OCI-LY1 (cell line): ENCODE data around the gene RHOB.
"Not testable (repeated sequence)": the region's sequence is repeated elsewhere in the genome, so short reads cannot be mapped to it uniquely, and the experiment has no call there.

Experiments
- H2AFZ ChIP-seq: fragments of 200-600 bp; sonication (generic), shearing (Covaris generic); 2 replicates; pipeline ENCODE4 v1.6.0; 2014; ENCODE audit warnings: antibody characterized with exemption, mild to moderate bottlenecking, low read length
- H3F3A ChIP-seq: fragments of 200-600 bp; sonication (generic), shearing (Covaris generic); 2 replicates; pipeline ENCODE4 v1.6.0; 2014; ENCODE audit warnings: mild to moderate bottlenecking, antibody characterized with exemption, low read length, moderate library complexity; ENCODE audit not compliant: insufficient read depth
- H3K27ac ChIP-seq: fragments of 200-600 bp; sonication (generic); 2 replicates; pipeline ENCODE4 v1.5.1; 2014; ENCODE audit warnings: low read length, mixed run types, mild to moderate bottlenecking, low read depth; ENCODE audit not compliant: poor library complexity, severe bottlenecking
- H3K27me3 ChIP-seq: fragments of 200-600 bp; sonication (generic); 2 replicates; pipeline ENCODE4 v1.6.0; 2014; ENCODE audit warnings: antibody characterized with exemption, mild to moderate bottlenecking, low read length, moderate library complexity; ENCODE audit not compliant: insufficient read depth
- H3K36me3 ChIP-seq: fragments of 200-600 bp; sonication (generic); 2 replicates; pipeline ENCODE4 v1.6.1; 2014; ENCODE audit warnings: mild to moderate bottlenecking, antibody characterized with exemption, low read length, moderate library complexity, mixed read lengths; ENCODE audit not compliant: insufficient read depth
- H3K4me1 ChIP-seq: fragments of 200-600 bp; sonication (generic); 2 replicates; pipeline ENCODE4 v1.5.1; 2014; ENCODE audit warnings: mild to moderate bottlenecking, low read length, moderate library complexity; ENCODE audit not compliant: insufficient read depth, severe bottlenecking
- H3K4me2 ChIP-seq: fragments of 200-600 bp; sonication (generic), shearing (Covaris generic); 2 replicates; pipeline ENCODE4 v1.6.1; 2014; ENCODE audit warnings: low read length
- H3K4me3 ChIP-seq: fragments of 200-600 bp; sonication (generic); 2 replicates; pipeline ENCODE4 v1.5.1; 2014; ENCODE audit warnings: low read length, low read depth, mild to moderate bottlenecking, mixed read lengths; ENCODE audit not compliant: poor library complexity, severe bottlenecking
- H3K79me2 ChIP-seq: fragments of 200-600 bp; shearing (Covaris generic); 2 replicates; pipeline ENCODE4 v1.6.1; 2016; ENCODE audit warnings: mixed run types, low read length, mixed read lengths; ENCODE audit not compliant: insufficient read depth
- H3K9ac ChIP-seq: fragments of 200-600 bp; sonication (generic), shearing (Covaris generic); 2 replicates; pipeline ENCODE4 v1.6.1; 2014; ENCODE audit warnings: mild to moderate bottlenecking, low read length, mixed read lengths
- H3K9me2 ChIP-seq: fragments of 200-600 bp; sonication (generic), shearing (Covaris generic); 2 replicates; pipeline ENCODE4 v1.6.1; 2014; ENCODE audit warnings: low read depth, mild to moderate bottlenecking, low read length, mixed read lengths
- H3K9me3 ChIP-seq: fragments of 200-600 bp; shearing (Covaris generic); 2 replicates; pipeline ENCODE4 v1.6.1; 2014; ENCODE audit warnings: low read length, mixed read lengths
- H4K20me1 ChIP-seq: fragments of 200-600 bp; sonication (generic), shearing (Covaris generic); 2 replicates; pipeline ENCODE4 v1.6.0; 2016; ENCODE audit warnings: mild to moderate bottlenecking, low read length; ENCODE audit not compliant: insufficient read depth
- CTCF ChIP-seq: fragments of 200-600 bp; sonication (generic), shearing (Covaris generic); IDR thresholded peaks from 2 replicates; pipeline ENCODE4 v1.5.1; 2017; ENCODE audit warnings: mild to moderate bottlenecking, antibody characterized with exemption, low read length, moderate library complexity, mixed read lengths
- EZH2 ChIP-seq: fragments of 200-600 bp; sonication (generic), shearing (Covaris generic); IDR thresholded peaks from 2 replicates; pipeline ENCODE4 v1.8.0; 2017; ENCODE audit warnings: borderline replicate concordance, mixed run types, mild to moderate bottlenecking, antibody characterized with exemption, low read length, moderate library complexity, mixed read lengths

RHOB gene

DNA sequence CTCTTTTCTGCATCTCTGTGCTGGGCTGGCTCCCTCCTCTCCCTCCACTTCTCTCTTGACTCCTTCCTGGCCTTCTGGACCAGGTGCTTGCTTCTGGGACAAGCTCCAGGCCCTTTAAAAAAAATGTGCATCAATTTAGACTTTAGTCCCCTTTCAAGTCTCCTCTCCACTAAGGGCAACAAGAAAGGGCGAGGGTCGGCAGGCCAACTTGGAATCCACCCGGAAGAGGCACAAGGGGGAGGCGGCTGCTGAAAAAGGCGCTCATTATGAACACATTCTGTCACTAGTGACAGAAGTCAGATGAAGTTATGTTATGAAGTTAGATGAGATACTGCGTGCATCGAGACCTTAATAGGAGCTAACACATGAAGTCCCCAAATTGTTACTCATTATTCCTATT lies 13.6 kb upstream of the RHOB start:
- no peak overlapping the region for H3K4me2 ChIP-seq
- no peak overlapping the region for H2AFZ ChIP-seq

DNA sequence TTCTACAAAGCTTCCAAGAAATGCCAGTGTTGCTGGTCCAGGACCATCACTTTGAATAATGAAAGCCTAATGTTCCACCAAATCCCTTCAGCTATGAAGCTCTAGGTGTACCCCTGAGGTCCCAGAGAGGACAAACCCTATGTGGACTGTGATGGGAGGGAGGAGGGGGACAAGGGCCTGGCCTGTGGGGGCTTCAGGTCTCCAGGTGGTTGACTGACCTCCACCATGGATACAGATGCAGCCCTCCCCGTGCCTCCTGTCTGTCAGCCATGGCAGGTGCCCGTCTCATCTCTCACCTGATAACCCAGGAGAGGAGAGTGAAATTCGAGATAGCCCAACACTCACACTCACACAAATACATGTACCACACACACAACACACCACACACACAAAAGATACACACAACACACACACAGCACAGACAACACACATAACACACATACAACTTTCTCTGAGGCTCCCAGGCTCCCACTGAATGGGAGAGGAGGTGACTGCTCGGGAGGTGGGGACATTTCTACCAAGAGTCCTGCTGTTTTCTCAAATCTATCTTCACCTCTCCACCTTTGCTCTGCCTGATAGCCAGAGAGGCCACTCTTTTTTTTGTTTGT lies 12.8 kb upstream of the RHOB start:
- H3K27ac ChIP-seq: no peak overlapping the region
- TF ChIP-seq EZH2: no peak
- no peak for TF ChIP-seq CTCF

More for the DNA sequence above, 13.6 kb upstream of the RHOB start:
- no peak for TF ChIP-seq EZH2
- Histone ChIP-seq H3F3A (no peaks in the 10 kb centered on the region), H4K20me1 (no peaks in the 10 kb centered on the region), H3K27ac (no peak overlapping the region), H3K4me1 (no peaks in the 10 kb centered on the region), H3K9me3 (no peaks in the 10 kb centered on the region), H3K79me2 (no peaks in the 10 kb centered on the region), H3K27me3 (0 out of 2 replicates have a peak, but pooled peaks cover 3% of the 10 kb centered on the region), H3K4me3 (no peak overlapping the region), H3K9me2 (no peaks in the 10 kb centered on the region), H3K36me3 (no peaks in the 10 kb centered on the region), H3K9ac (no peak overlapping the region)

DNA sequence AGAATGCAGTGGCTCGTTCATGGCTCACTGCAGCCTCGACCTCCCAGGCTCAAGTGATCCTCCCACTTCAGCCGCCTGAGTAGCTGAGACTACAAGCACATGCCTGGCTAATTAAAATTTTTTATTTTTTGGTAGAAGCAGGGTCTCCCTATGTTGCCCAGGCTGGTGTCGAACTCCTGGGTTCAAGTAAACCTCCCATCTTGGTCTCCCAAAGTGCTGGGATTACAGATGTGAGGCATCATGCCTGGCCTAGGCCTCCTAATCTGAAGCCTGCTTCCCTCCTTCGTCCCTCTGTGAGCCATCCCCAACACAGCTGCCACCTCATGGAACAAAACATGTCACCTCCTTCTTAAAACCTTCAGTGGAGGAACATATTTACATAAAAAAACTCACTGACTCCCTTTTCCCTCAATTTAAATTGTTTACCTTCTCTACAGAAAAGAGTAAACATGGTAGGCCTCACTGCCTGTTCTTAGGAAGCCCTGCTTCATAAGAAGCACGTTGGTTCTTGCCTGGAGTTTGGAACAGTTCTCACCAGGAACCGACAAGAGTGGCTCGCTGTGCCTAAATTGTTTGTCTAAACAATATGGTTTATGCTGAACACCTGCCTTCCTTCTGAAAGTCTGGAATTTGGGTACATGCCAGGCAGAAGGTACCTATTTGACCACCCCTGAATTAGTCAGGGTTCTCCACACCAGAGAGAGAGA lies 12.1 kb upstream of the RHOB start:
- H4K20me1 ChIP-seq: no peaks in the 10 kb centered on the region
- no peaks in the 10 kb centered on the region for H3K79me2 ChIP-seq
- no peak overlapping the region for H3K4me3 ChIP-seq
- no peaks in the 10 kb centered on the region for H3K9me3 ChIP-seq
- TF ChIP-seq EZH2 (no peak), CTCF (no peak)
- no peak overlapping the region for H3K27ac ChIP-seq
- no peaks in the 10 kb centered on the region for H3K36me3 ChIP-seq
- H3K27me3 ChIP-seq: 0 out of 2 replicates have a peak, but pooled peaks cover 3% of the 10 kb centered on the region
- H3F3A ChIP-seq: no peaks in the 10 kb centered on the region
- no peak overlapping the region for H2AFZ ChIP-seq
- H3K9me2 ChIP-seq: no peaks in the 10 kb centered on the region
- no peaks in the 10 kb centered on the region for H3K4me1 ChIP-seq
- H3K9ac ChIP-seq: no peak overlapping the region
- no peak overlapping the region for H3K4me2 ChIP-seq

More for the DNA sequence above, 12.8 kb upstream of the RHOB start:
- Histone ChIP-seq H3K9me2 (no peaks in the 10 kb centered on the region), H3K27me3 (0 out of 2 replicates have a peak, but pooled peaks cover 3% of the 10 kb centered on the region), H3K4me2 (no peak overlapping the region), H3K9me3 (no peaks in the 10 kb centered on the region), H3K4me3 (no peak overlapping the region), H3K4me1 (no peaks in the 10 kb centered on the region), H3K79me2 (no peaks in the 10 kb centered on the region), H2AFZ (no peak overlapping the region), H3K36me3 (no peaks in the 10 kb centered on the region), H3K9ac (no peak overlapping the region), H4K20me1 (no peaks in the 10 kb centered on the region), H3F3A (no peaks in the 10 kb centered on the region)

DNA sequence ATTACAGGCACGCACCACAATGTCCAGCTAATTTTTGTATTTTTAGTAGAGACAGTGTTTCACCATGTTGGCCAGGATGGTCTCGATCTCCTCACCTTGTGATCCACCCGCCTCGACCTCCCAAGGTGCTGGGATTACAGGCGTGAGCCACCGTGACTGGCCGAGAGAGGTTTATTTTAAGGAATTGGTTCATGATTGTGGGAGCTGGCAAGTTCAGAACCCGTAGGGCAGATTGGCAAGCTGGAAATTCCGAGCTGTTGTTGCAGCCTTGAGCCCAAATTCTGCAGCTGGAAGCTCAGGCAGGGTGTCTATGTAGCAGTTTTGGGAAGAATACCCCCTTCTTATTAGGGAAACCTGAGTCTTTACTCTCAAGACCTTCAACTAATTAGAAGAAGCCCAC lies 11.4 kb upstream of the RHOB start:
- not testable (repeated sequence) for H3K27me3 ChIP-seq, H3K79me2 ChIP-seq, H3K9me2 ChIP-seq, H3K9ac ChIP-seq, H4K20me1 ChIP-seq, H3K4me3 ChIP-seq, H2AFZ ChIP-seq, H3F3A ChIP-seq, H3K4me1 ChIP-seq, H3K4me2 ChIP-seq, H3K36me3 ChIP-seq, H3K27ac ChIP-seq, H3K9me3 ChIP-seq
